Anterior cingulate cortex (tissue), 58 donors: Measurements from ENCODE around the gene DNM3.

Experiments used
- DNase-seq, 58 donors: peaks; one replicate each; lab custom pipeline; 2025; lab: John Stamatoyannopoulos, UW

DNM3 gene

DNA sequence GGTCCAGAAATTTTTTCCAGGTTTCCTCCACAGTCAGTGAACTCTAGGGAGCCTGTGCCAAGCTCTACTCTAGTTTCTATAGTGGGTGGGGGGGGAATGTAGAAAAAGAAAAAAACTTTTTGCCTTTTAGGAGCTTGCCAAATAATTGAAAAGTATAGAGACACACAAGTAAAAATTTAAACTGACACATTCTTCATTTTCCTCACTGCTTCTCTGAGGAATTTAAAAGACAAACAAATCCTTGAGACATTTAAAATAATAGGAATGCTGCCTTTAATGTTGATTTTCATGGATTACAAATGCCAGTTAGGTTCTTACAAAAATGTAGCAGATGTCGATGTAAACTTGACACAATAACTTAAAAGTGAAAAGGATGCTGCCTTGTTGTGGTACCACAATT is 241.9 kb downstream of the DNM3 start:
- no peak for DNase-seq

DNA sequence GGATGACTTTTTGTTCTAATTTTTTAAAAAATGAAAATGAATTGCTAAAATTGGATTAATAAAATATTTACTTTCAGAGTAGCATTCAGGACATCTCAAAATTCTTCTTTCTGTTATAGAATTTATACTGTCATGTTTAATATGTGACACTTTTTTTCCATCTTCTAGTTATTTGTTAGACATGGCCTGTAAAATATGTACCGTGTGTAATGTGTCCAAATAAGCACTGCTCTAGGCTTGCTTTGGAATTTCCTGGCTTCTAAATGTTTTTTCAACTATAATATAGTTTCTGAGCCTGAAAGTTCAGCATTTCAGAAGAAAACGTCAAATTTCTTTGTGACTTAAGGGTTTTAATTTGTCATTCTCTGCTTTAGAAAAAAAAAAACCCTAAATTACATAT is 243.6 kb downstream of the DNM3 start:
- DNase-seq = no peak

DNA sequence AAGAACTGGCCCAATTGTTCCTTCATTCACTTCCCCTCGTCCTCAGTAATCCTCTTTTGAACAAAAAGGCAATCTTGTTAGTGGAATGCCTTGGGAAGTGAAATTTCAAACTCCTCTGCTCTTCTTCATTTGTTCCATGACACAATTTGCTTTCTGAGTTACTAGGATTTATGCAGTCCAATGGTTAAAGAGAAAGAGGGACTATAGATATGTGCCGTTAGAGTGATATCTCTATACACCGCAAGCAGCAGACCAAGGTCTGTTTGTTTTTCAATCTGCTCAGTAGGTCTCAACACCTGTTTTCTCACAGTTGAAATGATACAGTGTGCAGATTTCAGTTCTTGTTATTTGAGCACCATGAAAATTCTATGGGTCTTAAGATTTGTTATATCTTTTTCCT is 244.0 kb downstream of the DNM3 start:
- DNase-seq = no peak

DNA sequence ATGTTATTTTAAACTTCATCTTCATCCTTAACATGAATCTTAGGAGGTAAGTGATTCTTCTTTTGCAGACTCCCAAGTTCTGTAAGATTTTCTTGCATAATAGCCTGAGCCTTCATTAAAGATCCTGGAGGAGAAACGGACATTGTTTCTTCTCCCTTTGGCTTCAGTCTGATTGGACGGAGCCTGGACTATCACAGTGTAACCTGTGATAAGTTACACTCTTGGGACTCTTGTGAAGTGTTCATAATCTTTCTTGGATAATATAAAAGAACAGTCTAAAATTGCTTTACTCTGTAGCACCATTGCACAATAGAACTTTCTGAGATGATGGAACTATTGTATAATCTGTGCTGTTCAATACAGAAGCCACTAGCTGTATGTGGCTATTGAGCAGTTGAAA is 244.8 kb downstream of the DNM3 start:
- no peak for DNase-seq

DNA sequence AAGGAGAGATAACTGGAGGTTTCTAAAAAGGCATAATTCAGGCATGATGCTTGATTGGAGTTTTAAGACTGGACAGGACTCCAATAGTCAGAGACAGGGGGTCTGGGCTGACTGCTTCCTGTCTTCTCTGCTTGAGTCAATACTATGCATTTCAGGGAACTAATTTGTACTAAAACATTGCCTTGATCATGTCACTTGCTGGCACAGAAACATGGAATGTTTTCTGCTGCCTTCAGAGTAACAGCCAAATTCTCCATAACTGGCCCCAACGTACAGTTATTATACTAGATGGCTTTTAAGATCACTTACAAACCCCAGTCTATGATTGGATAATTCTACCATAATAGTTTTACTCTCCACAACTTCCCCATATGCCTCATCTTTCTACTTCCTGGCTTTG is 247.0 kb downstream of the DNM3 start:
- no peak for DNase-seq

DNA sequence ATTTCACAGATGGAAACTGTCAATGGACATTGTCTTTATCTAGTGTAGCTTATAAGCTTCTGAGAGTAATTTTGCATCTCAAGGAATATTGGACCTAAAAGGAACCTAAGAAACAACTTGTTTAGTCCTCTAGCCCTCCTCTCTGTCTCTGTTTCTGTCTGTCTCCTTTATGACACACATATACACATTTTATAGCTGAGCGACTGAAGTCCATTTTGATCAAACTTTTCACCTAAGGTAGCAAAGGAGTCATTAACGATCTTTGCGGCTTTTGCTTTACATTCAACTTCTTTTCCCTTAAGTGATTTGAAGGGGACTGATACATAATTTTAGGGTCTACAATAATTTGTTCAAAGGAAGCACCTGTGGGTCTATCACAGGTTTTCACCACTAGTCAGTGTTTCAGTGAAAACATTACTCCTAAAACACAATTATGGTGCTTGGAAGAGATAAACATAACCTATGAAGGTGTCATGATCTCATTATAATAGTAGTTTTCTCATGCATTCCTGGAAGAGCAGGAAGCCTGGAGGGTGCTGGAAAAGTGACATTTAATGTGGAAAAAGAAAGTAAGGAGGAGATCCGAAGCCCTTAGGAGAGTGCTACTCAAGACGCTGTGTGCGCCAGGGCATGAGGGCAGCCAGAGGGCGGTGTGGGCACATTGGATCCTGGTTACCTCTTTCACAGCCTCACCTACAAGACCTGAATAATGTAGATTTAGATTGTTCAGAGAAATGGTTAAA is 248.6 kb downstream of the DNM3 start:
- DNase-seq = no peak

DNA sequence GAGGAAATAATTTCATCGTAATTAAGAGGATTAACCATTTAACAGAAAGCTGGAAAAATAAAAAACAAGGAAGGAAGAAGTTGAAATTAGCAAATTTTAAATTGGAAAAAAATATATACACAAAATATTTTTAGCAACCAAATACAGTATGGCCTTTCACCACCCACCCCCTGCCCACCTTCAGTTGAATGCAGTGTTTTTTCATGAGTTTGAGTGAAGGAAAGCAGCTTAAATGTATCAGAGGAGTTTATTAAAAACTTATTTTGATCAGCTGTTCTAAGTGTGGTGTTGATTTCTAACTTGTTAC is 249.2 kb downstream of the DNM3 start:
- no peak for DNase-seq

DNA sequence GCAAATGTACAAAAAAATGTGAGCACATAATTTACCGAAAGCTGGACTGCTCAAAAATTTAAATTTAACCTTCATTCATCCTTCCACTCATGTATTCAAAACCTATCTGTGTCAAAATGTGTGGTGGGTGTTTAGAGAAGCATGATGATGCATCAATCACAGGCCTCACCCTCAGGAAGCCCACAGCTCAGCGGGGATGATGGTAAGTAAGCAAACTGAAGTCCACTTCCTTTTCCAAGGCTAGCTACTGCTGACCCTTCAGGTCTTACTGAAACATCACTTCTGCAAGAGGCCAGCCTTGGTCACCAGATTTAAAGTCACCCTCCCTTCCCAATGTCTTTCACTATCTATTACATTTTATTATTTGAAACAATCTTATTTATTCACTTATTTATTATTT is 254.5 kb downstream of the DNM3 start:
- no peak for DNase-seq

DNA sequence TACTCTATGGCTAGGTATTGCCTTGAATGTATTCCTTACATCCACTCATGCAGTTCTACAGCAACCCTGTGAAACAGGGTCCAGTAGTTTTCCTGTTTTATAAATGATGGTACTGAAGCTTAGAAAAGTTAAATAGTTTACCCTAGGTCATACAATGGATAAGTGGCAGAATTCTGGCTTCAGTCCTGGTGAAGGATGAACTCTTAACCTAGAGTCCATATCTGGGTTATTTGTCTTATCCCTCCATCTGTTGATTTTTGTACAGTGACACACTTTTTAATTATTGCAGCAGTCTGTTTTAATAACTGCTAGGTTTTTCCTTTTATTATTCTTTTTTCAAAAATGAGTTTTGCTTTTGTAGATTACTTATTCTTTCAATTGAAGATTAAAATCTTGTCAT is 263.9 kb downstream of the DNM3 start:
- no peak for DNase-seq

DNA sequence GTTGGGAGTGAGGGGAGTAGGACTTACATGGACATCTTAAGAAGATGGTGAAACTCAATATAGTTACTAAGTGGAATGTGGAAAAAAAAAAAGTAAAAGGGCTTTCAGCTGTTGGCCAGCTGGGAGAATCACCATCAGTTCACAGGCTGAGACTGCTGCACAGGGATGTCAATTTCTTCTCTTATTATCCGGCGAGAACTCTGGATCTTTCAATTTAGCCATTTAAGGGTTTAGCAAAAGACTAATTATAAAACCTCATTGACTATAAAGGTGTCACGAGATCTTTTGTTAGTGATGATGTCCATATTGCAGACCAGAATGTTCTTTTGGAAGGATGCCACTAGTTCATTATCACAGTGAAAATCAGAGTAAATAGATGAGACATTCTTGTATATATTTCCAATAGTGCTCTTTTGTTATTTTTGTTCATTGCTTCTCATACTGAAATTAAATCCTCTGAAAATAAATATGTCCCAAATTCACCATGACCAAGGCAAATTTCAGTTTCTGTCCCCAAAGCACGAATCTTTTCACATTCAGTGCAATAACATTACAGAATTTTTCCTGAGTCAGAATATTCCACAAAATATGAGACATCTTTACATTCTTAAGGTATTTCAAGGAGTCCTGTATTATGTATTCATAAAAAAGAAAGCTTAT is 266.1 kb downstream of the DNM3 start:
- peak in 1 of 58 donors; percentile 3 for DNase-seq

DNA sequence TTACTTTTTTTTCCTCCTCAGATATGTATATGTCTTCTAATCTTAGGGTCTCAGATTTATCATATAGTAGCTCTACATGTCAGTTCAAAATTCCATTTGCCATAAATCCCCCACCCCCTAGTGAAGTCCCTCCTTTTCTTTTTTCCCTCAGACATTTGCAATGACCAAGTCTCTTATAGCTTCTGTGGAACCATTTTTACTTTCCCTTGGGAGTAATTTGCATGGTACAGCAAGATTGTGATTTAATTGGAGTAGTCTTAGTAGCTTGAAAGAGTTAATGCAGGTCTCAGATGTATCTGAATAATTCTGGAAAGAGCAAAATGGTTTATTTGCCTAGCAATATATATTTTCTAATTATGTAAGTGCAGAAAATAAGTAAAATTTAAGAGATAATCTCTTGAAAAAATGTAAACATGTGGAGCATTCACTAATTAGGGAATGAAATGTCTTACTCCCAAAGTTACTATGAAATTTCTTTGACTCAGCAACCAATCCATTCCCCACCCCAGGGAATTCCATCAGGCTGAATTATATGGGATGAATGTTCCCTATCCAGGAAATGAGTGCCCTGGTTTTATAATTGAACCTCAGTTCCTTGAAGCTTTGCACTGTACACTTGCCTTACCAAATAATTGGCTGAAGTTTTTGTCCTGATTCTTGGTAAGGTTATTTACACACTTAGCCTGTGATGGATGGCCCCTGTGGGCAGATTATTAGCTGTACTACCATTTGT is 267.0 kb downstream of the DNM3 start:
- DNase-seq = no peak

DNA sequence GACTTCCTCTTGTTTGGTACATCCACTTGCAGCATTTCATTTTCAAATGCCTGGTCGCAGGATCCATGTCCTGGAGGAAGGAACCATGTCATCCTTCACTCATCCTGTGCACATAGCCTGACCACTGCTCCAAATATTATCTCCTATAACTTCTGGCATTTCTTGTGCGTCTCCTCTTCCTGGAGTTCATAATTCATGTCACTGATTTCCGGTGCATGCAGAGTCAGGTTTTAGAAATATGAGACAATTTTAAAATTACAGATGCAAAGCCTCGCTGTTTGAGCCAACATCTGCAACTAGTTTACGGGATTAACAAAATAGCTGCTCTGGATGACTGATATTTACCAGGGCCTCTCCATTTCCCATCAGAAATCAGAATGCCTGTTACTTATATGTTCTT is 268.1 kb downstream of the DNM3 start:
- no peak for DNase-seq

DNA sequence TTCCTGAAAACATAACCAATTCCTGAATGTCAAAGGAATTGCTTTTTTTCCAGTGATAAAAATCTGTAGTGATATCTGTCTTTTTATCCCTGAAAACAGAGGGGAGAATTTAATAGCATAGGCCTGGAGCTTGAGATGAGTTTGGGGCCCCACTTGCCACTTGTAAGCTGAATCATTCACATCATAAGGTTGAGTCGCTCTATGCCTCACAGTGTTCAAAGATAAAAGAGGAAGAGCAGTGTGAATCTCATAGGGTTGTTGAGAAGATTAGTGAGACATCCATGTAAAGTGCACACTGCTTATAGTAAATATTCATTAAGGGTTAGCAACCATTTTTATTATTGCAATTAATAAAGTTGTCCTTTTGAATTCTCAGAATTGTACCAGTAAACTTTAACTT is 271.3 kb downstream of the DNM3 start:
- no peak for DNase-seq

DNA sequence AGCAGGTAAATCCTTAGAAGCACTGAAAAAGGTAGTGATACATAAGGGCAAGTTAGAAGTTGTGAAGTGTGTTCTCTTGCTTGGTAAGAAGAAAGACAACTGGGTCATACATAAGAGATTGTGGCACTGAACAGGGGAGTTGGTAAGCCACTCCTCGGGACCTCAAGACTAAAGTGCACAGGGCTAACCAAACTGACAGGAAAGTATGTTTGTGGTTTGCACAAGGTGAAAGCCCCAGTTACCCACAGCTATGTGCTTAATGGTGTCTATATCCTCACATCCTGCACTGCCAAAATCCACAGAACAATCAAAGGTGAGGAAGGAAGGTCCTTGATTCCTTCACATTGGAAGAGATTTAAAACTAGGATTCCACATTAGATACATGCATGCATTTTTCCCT is 276.5 kb downstream of the DNM3 start:
- no peak for DNase-seq

DNA sequence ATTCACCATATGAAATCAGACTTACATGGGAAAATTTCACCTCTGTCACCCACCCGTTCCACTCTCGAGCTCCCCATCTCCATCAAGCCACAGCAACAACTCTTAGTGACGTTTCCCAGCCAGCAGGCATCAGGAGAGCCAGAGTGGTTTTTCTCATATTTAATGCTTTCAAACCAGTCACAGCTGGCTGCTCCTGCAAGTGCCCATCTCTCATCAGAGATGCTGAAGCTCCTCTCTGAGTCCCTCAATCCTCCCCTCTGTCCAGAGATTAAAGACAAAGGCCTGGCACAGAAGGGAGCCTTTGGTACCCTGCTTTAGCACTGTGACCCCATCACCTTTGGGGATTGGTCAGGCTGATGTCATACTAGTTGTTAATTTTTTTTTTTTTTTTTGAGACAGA is 277.3 kb downstream of the DNM3 start:
- DNase-seq = no peak

DNA sequence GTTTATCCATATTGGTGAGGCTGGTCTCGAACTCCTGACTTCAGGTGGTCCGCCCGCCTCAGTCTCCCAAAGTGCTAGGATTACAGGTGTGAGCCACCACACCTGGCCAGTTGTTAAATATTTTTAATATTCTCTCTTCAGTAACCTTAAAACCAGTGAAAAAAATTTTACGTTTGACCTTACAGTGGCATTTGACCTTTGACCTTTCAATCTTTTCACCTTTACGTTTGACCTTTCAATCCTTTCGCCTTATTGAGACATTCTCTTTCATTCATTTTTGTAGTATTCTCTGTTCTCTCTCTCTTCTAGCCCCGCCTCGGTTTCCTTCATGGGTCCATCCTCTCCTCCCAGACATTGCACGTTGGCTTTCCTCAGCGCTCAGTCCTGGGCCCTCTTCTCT is 277.9 kb downstream of the DNM3 start:
- DNase-seq = no peak

DNA sequence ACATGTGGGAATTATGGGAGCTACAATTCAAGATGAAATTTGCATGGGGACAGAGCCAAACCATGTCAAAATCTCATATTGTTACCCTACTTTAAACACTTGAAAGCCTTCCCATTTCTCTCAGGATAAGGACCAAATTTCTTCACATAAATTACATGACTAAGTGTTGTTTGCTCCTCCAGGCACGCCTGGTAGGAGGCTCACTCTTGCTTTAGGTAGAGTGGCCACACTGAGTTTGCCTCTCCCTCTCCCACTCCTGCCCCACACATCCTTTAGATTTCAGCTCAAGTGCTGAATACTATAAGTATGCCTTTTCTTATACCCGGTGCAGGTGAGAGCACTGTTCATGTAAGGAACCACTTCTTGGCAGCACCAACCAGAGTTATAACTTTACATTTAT is 279.1 kb downstream of the DNM3 start:
- DNase-seq = no peak

DNA sequence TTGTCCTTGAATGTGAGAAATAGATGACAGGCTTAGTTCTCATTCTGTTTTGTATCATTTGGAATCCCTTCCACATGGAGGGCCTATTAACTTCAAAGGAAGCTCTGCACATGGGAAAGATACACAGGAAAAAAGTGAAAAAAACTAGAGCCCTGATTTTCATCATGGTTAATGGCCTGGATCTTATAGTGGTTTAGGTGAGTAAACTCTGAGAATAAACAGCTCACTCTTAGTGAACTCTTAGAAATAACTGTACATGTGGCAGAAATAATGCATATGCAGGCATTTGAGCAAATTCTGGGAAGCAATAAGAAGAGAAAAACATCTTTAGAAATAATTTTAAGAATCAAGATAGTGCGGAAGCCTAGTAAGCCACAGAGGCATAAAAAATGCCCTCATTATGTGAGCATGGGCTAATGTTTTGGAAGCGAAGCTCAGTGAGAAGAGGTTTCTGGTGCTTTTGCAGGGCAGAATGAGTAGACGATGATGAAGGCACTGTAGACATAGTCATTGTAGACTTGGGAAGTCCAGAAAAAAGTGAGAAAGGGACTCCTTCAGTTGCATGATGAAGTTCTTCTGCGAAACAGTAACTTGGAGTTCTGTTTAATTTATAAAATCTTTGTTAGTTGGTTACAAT is 279.9 kb downstream of the DNM3 start:
- no peak for DNase-seq

DNA sequence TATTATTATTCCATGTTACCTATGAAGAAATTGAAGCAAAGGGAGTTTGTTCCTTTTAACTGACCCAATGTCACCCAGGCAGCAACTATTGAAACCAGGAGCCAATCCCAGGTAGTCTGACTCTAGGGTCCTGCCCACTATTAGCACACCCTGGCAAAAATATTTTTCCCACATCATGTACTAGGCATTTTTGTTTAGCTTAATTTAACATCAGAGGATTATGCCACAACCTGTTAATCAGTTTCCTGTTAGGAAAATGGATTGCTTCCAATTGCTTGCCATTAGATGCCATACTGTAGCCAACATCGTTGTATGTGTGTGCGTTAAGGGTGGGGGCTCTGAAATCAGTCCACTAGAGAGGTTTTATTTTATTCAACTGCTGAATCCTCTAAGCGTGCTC is 281.1 kb downstream of the DNM3 start:
- no peak for DNase-seq

DNA sequence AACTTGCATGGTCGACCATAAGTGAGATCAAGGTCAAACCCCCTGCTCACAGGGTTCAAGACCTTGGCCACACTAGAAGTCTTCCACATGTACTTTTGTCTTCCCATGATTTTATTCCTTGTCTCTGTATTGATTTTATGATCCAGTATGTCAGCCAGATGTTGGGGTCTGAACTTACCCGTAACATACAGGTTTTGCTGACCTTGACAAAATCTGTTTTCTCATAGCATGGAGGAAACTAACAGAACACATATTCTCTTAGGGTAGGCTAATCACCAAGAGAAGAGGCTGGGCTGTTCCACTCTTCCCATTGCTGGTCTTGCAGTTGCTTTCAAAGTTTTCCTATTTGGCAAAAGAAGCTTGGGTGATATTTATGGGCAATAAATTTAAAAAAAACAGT is 284.0 kb downstream of the DNM3 start:
- DNase-seq = no peak

DNA sequence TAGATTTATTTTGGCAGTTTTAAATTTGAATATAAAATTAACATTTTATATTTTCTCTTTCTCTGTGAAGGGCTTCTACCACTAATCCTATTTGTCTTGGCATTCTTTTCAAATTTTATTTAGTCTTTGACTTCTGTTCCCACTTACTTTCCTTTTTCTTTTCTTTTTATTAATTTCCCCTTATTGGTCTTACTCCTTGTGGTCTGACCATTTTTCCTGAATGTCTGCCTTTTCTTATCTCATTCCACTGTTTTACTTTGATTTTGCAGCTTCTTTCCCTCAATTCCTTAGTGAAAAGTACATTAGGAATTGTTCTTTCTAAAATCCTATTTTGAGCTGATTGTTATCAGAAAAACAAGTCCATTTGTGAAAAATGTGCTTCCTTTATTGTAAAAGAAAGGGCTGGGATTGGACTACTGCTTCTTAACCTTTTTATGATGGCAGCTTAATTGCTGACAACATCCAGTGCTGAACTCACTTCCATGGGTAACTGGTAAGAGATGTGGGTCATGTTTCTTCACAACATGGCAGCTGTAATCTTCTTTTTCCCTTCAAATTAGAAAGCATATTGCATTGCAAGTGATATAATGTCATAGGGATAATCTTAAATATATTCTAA is 284.6 kb downstream of the DNM3 start:
- DNase-seq = no peak
